PC-9 (cell line): ENCODE data around the gene LANCL1. TPM values are rescaled to one million over a fixed set of nuclear protein-coding genes. Genes with fewer than 3 reads are reported as not detected.

Experiments
- BruUV-seq: library from RNA; stranded (reverse); fragments of 400-500 nt; replicated peaks from 2 replicates; lab custom pipeline; 2021; lab: Mats Ljungman, UMichigan
- CTCF ChIA-PET: fragments of 300-600 bp; sonication (Branson Sonifier 250); formaldehyde crosslinking; loops from one replicate; lab custom pipeline; 2022; ENCODE audit warnings: antibody characterized with exemption; lab: Charles Lee
- POLR2A ChIA-PET: fragments of 300-600 bp; sonication (Branson Sonifier 250); formaldehyde crosslinking; loops from one replicate; lab custom pipeline; 2022; ENCODE audit warnings: antibody characterized with exemption; ENCODE audit not compliant: unreplicated experiment; lab: Charles Lee
- DNase-seq, 2 experiments: peaks; one replicate each; pipeline versions ENCODE4 v3.0.0 to v3.0.0-alpha.2; 2015 to 2022; ENCODE audit warnings: mixed read lengths in 1 of 2
- H2AFZ ChIP-seq: fragments of 200-600 bp; sonication (generic); 2 replicates; pipeline ENCODE4 v1.8.1; 2017; ENCODE audit warnings: antibody characterized with exemption
- H3F3A ChIP-seq: fragments of 200-600 bp; sonication (generic); 2 replicates; pipeline ENCODE4 v1.8.1; 2017; ENCODE audit warnings: antibody characterized with exemption, mild to moderate bottlenecking, low read depth; ENCODE audit not compliant: insufficient read depth
- H3K27ac ChIP-seq: fragments of 200-600 bp; sonication (generic); 2 replicates; pipeline ENCODE4 v1.6.1; 2016; ENCODE audit warnings: mixed run types
- H3K27me3 ChIP-seq: fragments of 200-600 bp; sonication (generic); 2 replicates; pipeline ENCODE4 v1.6.1; 2016; ENCODE audit warnings: low read depth, mixed run types; ENCODE audit not compliant: insufficient read depth
- H3K36me3 ChIP-seq: fragments of 200-600 bp; sonication (generic); 2 replicates; pipeline ENCODE4 v1.6.1; 2016; ENCODE audit warnings: low read depth, mixed run types
- H3K4me1 ChIP-seq: fragments of 200-600 bp; sonication (generic); replicated peaks from 2 replicates; pipeline ENCODE4 v1.6.1; 2016; ENCODE audit warnings: mixed run types; ENCODE audit not compliant: insufficient read depth
- H3K4me2 ChIP-seq: fragments of 200-600 bp; sonication (generic); 2 replicates; pipeline ENCODE4 v1.6.1; 2017; ENCODE audit warnings: mixed run types
- H3K4me3 ChIP-seq: fragments of 200-600 bp; sonication (generic); 2 replicates; pipeline ENCODE4 v1.6.1; 2016; ENCODE audit warnings: mixed run types
- H3K79me2 ChIP-seq: fragments of 200-600 bp; sonication (generic); 2 replicates; pipeline ENCODE4 v1.6.1; 2017; ENCODE audit warnings: low read depth, mixed run types
- H3K9me2 ChIP-seq: fragments of 200-600 bp; sonication (generic); 2 replicates; pipeline ENCODE4 v1.8.1; 2017; ENCODE audit warnings: mild to moderate bottlenecking; ENCODE audit not compliant: insufficient read depth
- H3K9me3 ChIP-seq: fragments of 200-600 bp; sonication (generic); 2 replicates; pipeline ENCODE4 v1.8.1; 2016; ENCODE audit warnings: low read depth; ENCODE audit not compliant: insufficient read depth
- H4K20me1 ChIP-seq: fragments of 200-600 bp; sonication (generic); 2 replicates; pipeline ENCODE4 v1.8.1; 2017; ENCODE audit not compliant: insufficient read depth
- CTCF ChIP-seq: fragments of 200-600 bp; sonication (generic); conservative IDR thresholded peaks from 2 replicates; pipeline ENCODE4 v1.6.1; 2017; ENCODE audit warnings: mixed run types, antibody characterized with exemption, mild to moderate bottlenecking, moderate library complexity
- EZH2 ChIP-seq: fragments of 200-600 bp; sonication (generic); IDR thresholded peaks from 2 replicates; pipeline ENCODE4 v1.8.0; 2017; ENCODE audit warnings: antibody characterized with exemption, low read depth
- intact Hi-C: fragments of 100-400 bp; cut with micrococcal nuclease; formaldehyde crosslinking; loops from one replicate; pipeline ENCODE4 v1.10.0; 2022; ENCODE audit not compliant: unreplicated experiment
- total RNA-seq: library from RNA; stranded (reverse); gene quantifications from 2 replicates; pipeline ENCODE4 v1.2.3, GENCODE V29; 2021

The LANCL1 gene
- total RNA-seq, 1 experiment from 2014 or later = 33.7 TPM

- CTCF ChIA-PET = no interaction called here
- POLR2A ChIA-PET = interaction anchor here (0.6 kb wide), 1 partner anchor 1148 kb away, joined by 10 read pairs; no protein-coding TSS in a partner anchor
- no peaks in the 10 kb centered on the region for H3F3A ChIP-seq
- H3K4me3 ChIP-seq = peak overlapping the region; percentile 54
- intact Hi-C loops = no loop called here
- H3K4me1 ChIP-seq = 0 out of 2 replicates have a peak, but pooled peaks cover 9% of the 10 kb centered on the region
- no peaks in the 10 kb centered on the region for H3K36me3 ChIP-seq
- BruUV-seq = no TSS peak
- H3K9me3 ChIP-seq = no peaks in the 10 kb centered on the region
- no peak for DNase-seq
- H3K79me2 ChIP-seq = 0 out of 2 replicates have a peak, but pooled peaks cover 11% of the 10 kb centered on the region
- no peak overlapping the region for H3K27ac ChIP-seq
- no peak overlapping the region; the same call in 1 of the 2 replicates for H2AFZ ChIP-seq
- TF ChIP-seq CTCF (no peak), EZH2 (no peak)
- H3K9me2 ChIP-seq = no peaks in the 10 kb centered on the region
- no peaks in the 10 kb centered on the region for H4K20me1 ChIP-seq
- peak overlapping the region; percentile 91 for H3K4me2 ChIP-seq
- no peaks in the 10 kb centered on the region for H3K27me3 ChIP-seq
Observed at GRCh38 chr2:210475706-210476105, 853 bp downstream of the LANCL1 start.

GRCh38 chr2:210474776-210475175, 1.8 kb downstream of the LANCL1 start:
- Histone ChIP-seq H4K20me1 (no peaks in the 10 kb centered on the region), H3F3A (no peaks in the 10 kb centered on the region), H3K4me2 (no peak overlapping the region), H3K9me2 (no peaks in the 10 kb centered on the region), H3K9me3 (no peaks in the 10 kb centered on the region), H3K36me3 (no peaks in the 10 kb centered on the region), H3K27me3 (no peaks in the 10 kb centered on the region), H3K4me3 (no peak overlapping the region), H3K79me2 (0 out of 2 replicates have a peak, but pooled peaks cover 11% of the 10 kb centered on the region), H3K27ac (no peak overlapping the region), H2AFZ (no peak overlapping the region), H3K4me1 (0 out of 2 replicates have a peak, but pooled peaks cover 9% of the 10 kb centered on the region)
- TF ChIP-seq EZH2 (no peak), CTCF (no peak)
- no peak for DNase-seq
- intact Hi-C loops = no loop called here
- ChIA-PET CTCF (no interaction called here), POLR2A (no interaction called here)
- no TSS peak for BruUV-seq

- intact Hi-C loops = no loop called here
- Histone ChIP-seq H3F3A (no peaks in the 10 kb centered on the region), H3K4me3 (no peak overlapping the region), H4K20me1 (no peaks in the 10 kb centered on the region), H3K9me2 (no peaks in the 10 kb centered on the region), H3K4me2 (no peak overlapping the region), H3K27me3 (no peaks in the 10 kb centered on the region), H2AFZ (no peak overlapping the region), H3K79me2 (no peaks in the 10 kb centered on the region), H3K9me3 (no peaks in the 10 kb centered on the region), H3K36me3 (no peaks in the 10 kb centered on the region), H3K4me1 (no peaks in the 10 kb centered on the region), H3K27ac (no peak overlapping the region)
- BruUV-seq = no TSS peak
- POLR2A ChIA-PET = no interaction called here
- no peak for DNase-seq
- TF ChIP-seq EZH2 = no peak
- TF ChIP-seq CTCF = no peak
- CTCF ChIA-PET = no interaction called here
Observed at GRCh38 chr2:210461401-210461800, 15.2 kb downstream of the LANCL1 start.
